Esophagus muscularis mucosa (tissue), 3 donors: ENCODE data around the gene CROT.

Experiments
- CTCF ChIP-seq, 3 experiments: fragments of 200-600 bp in 2 of 3; fragments of 450-650 bp in 1 of 3; sonication (generic) in 2 of 3; IDR thresholded peaks; one replicate each; pipeline ENCODE4 v1.5.1; 2017 to 2019; ENCODE audit warnings: antibody characterized with exemption in 3 of 3, mild to moderate bottlenecking in 2 of 3, moderate library complexity in 1 of 3
- EP300 ChIP-seq: sonication (generic); formaldehyde crosslinking; IDR thresholded peaks from one replicate; pipeline ENCODE4 v1.6.1; 2017; ENCODE audit warnings: antibody characterized with exemption

- TF ChIP-seq EP300 (no peak), CTCF (IDR thresholded peaks at IDR 0.05) (no peak)
Measured at GRCh38 chr7:87395442-87396020, 50.1 kb downstream of the CROT start.
